Measurements from ENCODE around the gene CENPU. TPM values are rescaled to one million over a fixed set of nuclear protein-coding genes. Genes with fewer than 3 reads are reported as not detected.

CENPU gene
- total and polyA plus RNA-seq, 2 of the 8 experiments (the other 6 are each of a cell fraction or from before 2014, with no cell fraction given): 32.1 to 122 TPM

GRCh38 chr4:184688005-184688404 is 45.9 kb downstream of the CENPU start:
- Histone ChIP-seq H3K4ac (replicated peaks; ENCODE audit: insufficient read length, low read depth, low read length) (no peak overlapping the region), H3K23ac (ENCODE audit: insufficient read length) (no peak overlapping the region), H4K20me1 (replicated peaks in 1 of 2; ENCODE audit: control insufficient read depth in 1 of 2, insufficient read depth in 2 of 2, low read length in 2 of 2) (no peaks in the 10 kb centered on the region), H2BK15ac (ENCODE audit: low read length) (no peak overlapping the region), H4K5ac (ENCODE audit: insufficient read length, low read depth, low read length) (no peak overlapping the region), H3K56ac (replicated peaks; ENCODE audit: insufficient read length, low read depth, low read length) (no peak overlapping the region), H4K8ac (ENCODE audit: extremely low read depth, insufficient read depth, low read length) (no peak overlapping the region), H2BK5ac (ENCODE audit: low read depth, low read length) (no peak overlapping the region), H3K4me1 (replicated peaks in 1 of 4; ENCODE audit: control insufficient read depth in 3 of 4, insufficient read depth in 4 of 4, low read length in 3 of 4) (peaks cover 0 to 4% (median 3%) of the 10 kb centered on the region in 4 experiments; a peak in 5 of 7 replicates), H2BK12ac (ENCODE audit: low read depth, low read length) (no peak overlapping the region), H3K9ac (replicated peaks in 1 of 4; ENCODE audit: extremely low read depth in 1 of 4, low read depth in 3 of 4, low read length in 3 of 4) (no peak overlapping the region), H3K4me3 (ENCODE audit: extremely low read depth in 1 of 4, insufficient read depth in 2 of 4, low read depth in 3 of 4, low read length in 4 of 4) (no peak overlapping the region), H2AK5ac (ENCODE audit: low read depth, low read length) (no peak overlapping the region), H3K27me3 (replicated peaks in 1 of 4; ENCODE audit: control insufficient read depth in 3 of 4, extremely low read depth in 1 of 4, insufficient read depth in 3 of 4, low read length in 3 of 4) (no peaks in the 10 kb centered on the region), H2BK120ac (replicated peaks; ENCODE audit: low read depth, low read length) (no peak overlapping the region), H3K27ac (ENCODE audit: low read depth, low read length) (no peak overlapping the region), H4K91ac (replicated peaks; ENCODE audit: insufficient read length, low read length) (no peak overlapping the region), H3K23me2 (ENCODE audit: low read depth, low read length) (no peaks in the 10 kb centered on the region), H2AFZ (ENCODE audit: low read length) (no peak overlapping the region), H3K79me2 (ENCODE audit: control insufficient read depth in 1 of 2, insufficient read depth in 2 of 2, low read length in 2 of 2) (no peaks in the 10 kb centered on the region), H3K4me2 (ENCODE audit: insufficient read depth in 1 of 2, low read depth in 2 of 2, low read length in 2 of 2) (no peak overlapping the region; a peak in 1 of 4 replicates), H2BK20ac (ENCODE audit: low read length) (no peak overlapping the region), H3K18ac (ENCODE audit: extremely low read depth, low read length) (no peak overlapping the region), H3K79me1 (ENCODE audit: low read depth, low read length) (no peaks in the 10 kb centered on the region), H3K36me3 (ENCODE audit: control insufficient read depth in 2 of 4, insufficient read depth in 4 of 4, low read length in 3 of 4) (peaks cover 0 to 6% (median 0%) of the 10 kb centered on the region in 4 experiments; a peak in 1 of 8 replicates), H3K9me3 (ENCODE audit: insufficient read depth in 2 of 2, low read depth in 1 of 2, low read length in 1 of 2) (no peaks in the 10 kb centered on the region), H3K14ac (ENCODE audit: insufficient read length) (no peak overlapping the region)
- no peak for FAIRE-seq
- no peak for DNase-seq (ENCODE audit: low read depth in 1 of 2, low spot score in 2 of 2)
- POLR2A ChIA-PET (ENCODE audit: partially characterized antibody): no interaction called here
- WGBS, 2 experiments (ENCODE audit: extremely low coverage in 1 of 2, insufficient coverage in 1 of 2, insufficient read length in 1 of 2, insufficient replicate concordance in 2 of 2, low coverage in 1 of 2, low lambda C conversion rate in 2 of 2, missing lambda C conversion rate in 1 of 2): 58% methylated on average over 3 of the region's 3 CpGs; no CpG with 5 or more reads in 1 of the 2 experiments
- CTCF ChIA-PET (ENCODE audit: partially characterized antibody): interaction anchor here (0.6 to 1.2 kb wide), 3 partner anchors 9 to 121 kb away, joined by 3 to 4 read pairs (median 4); no protein-coding TSS in a partner anchor
- no peak for TF ChIP-seq POLR2AphosphoS5 (IDR thresholded peaks at IDR 0.05; ENCODE audit: low read depth, low read length)
- TF ChIP-seq KDM4A (IDR thresholded peaks at IDR 0.05; ENCODE audit: low read depth, low read length, severe bottlenecking): no peak
- no peak for TF ChIP-seq POU5F1 (IDR thresholded peaks at IDR 0.05; ENCODE audit: low read depth, low read length)
- TF ChIP-seq SIRT6 (IDR thresholded peaks at IDR 0.05; ENCODE audit: low read length): no peak
- TF ChIP-seq SIN3A (conservative IDR thresholded peaks at IDR 0.05 in 1 of 2, IDR thresholded peaks at IDR 0.05 in 1 of 2; ENCODE audit: low read depth in 1 of 2, low read length in 2 of 2): no peak
- TF ChIP-seq, protein P1, sequence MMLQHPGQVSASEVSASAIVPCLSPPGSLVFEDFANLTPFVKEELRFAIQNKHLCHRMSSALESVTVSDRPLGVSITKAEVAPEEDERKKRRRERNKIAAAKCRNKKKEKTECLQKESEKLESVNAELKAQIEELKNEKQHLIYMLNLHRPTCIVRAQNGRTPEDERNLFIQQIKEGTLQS (IDR thresholded peaks at IDR 0.05; ENCODE audit: insufficient read depth, low read depth, low read length): no peak
- no peak for TF ChIP-seq NRF1 (IDR thresholded peaks at IDR 0.05; ENCODE audit: low read depth, low read length)
- TF ChIP-seq, protein P2, sequence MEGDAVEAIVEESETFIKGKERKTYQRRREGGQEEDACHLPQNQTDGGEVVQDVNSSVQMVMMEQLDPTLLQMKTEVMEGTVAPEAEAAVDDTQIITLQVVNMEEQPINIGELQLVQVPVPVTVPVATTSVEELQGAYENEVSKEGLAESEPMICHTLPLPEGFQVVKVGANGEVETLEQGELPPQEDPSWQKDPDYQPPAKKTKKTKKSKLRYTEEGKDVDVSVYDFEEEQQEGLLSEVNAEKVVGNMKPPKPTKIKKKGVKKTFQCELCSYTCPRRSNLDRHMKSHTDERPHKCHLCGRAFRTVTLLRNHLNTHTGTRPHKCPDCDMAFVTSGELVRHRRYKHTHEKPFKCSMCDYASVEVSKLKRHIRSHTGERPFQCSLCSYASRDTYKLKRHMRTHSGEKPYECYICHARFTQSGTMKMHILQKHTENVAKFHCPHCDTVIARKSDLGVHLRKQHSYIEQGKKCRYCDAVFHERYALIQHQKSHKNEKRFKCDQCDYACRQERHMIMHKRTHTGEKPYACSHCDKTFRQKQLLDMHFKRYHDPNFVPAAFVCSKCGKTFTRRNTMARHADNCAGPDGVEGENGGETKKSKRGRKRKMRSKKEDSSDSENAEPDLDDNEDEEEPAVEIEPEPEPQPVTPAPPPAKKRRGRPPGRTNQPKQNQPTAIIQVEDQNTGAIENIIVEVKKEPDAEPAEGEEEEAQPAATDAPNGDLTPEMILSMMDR (IDR thresholded peaks at IDR 0.05; ENCODE audit: control extremely low read depth in 1 of 3, insufficient read depth in 1 of 3, low read depth in 1 of 3, low read length in 3 of 3): no peak
- TF ChIP-seq RNF2 (IDR thresholded peaks at IDR 0.05; ENCODE audit: borderline replicate concordance, low read depth, low read length, missing control alignments, poor library complexity, severe bottlenecking): no peak
- TF ChIP-seq CBX8 (IDR thresholded peaks at IDR 0.05; ENCODE audit: borderline replicate concordance, low read depth, low read length): no peak

All from H1 (cell line).